NCI-H187 treated with DMSO at 0.1 percent for 48 hours (cell line): ENCODE measurements around the gene TMEM132A.
"Not testable (repeated sequence)": the region's sequence is repeated elsewhere in the genome, so short reads cannot be mapped to it uniquely, and the experiment has no call there.

Experiments used
- DNase-seq: peaks from one replicate; lab custom pipeline; 2025; lab: John Stamatoyannopoulos, UW

Gene TMEM132A

GRCh38 chr11:60905047-60905446, 19.2 kb upstream of the TMEM132A start:
- DNase-seq, result no peak

- DNase-seq, result no peak
Observed at GRCh38 chr11:60905551-60906113, 18.6 kb upstream of the TMEM132A start.

- DNase-seq, result peak; percentile 80
Observed at GRCh38 chr11:60906132-60906972, 17.9 kb upstream of the TMEM132A start, which contains the start of gene PRPF19. PRPF19 (minus strand) TSS chr11:60906585; CDS start chr11:60906382, 203 bp downstream.

DNA sequence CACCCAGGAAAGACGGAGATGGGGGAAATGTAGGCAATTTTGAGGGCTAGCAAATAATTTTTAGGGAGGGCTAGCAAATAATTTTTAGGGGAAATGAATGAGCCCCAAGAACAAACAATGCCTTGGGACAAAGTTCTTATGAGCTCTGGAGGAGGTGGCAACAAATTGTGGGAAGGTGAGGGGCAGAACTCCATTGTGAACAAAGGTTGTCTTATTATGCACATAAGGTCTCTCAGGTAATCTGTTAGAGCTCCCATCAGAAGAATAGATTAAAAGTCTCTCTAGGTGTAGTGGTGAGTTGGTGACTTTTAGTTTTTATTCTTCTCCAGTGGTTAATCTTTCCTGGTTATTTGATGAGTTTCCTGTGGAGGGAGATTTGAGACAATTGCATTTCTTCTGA, 15.5 kb upstream of the TMEM132A start:
- no peak for DNase-seq

GRCh38 chr11:60909680-60910280, 14.5 kb upstream of the TMEM132A start:
- not testable (repeated sequence) for DNase-seq

- no peak for DNase-seq
Observed at GRCh38 chr11:60910281-60910687, 14.0 kb upstream of the TMEM132A start.

- DNase-seq, result no peak
Observed at GRCh38 chr11:60910711-60911380, 13.4 kb upstream of the TMEM132A start.

GRCh38 chr11:60912223-60912850, 11.9 kb upstream of the TMEM132A start:
- no peak for DNase-seq

DNA sequence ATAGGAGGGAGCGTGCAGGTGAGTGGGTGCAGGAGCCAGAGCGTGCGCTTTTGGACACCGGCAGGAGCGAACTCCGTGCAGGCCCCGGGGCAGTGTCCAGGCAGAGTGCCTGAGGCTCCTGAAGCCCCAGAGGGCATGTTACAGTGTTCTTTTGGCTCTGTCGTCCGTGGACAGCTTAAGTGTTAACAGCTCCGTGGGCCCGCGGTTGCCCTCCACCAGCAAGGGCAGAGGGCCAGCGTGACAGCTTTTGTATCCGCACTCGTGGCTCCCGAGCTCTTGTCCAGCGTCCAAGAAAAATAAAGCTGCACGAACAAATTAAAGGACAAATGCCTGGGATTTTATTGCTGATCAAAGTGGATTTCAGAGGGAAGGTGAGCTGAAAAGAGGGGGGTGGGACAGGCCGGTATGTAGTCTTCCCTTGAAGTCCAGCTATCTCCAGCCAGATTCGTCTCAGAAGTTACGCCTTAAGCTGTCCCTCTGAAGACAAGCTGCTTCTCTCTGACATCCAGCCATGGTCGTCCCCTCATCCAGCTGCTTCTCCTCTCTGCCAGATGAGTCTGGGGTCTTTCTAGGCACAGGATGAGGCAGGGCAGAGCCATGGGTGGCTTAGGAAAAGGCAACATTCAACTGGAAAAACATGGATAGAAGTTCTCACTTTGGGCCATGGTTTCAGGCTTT, 11.3 kb upstream of the TMEM132A start:
- DNase-seq, result no peak

- DNase-seq, result peak; percentile 85
Observed at GRCh38 chr11:60913793-60914632, 10.2 kb upstream of the TMEM132A start, which contains the start of gene TMEM109. TMEM109 (plus strand) TSS chr11:60914158; CDS start chr11:60919694, 5,536 bp downstream.

DNA sequence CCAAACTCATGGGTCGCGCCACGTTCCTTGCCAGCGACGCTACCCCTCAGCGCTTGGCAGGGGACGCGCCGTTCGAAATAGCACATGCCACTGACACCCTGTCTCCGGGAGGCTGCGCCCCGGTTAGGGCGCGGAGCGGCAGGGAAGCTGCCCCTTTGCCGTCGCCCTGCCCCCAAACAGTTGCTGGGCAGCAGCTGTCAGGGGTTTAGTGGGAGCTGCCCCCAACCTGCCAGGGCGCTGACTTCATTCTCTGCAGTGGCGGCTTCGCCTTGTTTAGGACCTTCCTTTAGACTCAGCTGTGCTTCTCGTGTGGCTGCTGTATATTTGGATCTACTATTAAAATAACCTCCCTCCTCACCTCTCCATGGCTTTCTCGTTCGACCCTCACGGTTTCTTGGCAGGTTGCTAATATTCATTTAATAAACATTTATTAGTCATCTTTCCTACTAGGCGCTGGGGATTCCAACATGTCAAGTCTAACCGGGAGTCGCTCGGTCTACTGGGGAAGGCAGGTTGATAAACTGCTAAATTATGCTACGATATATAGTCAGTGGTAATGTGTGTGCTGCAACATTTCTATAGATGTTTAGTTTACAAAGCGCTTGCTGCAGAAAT, 9.5 kb upstream of the TMEM132A start:
- no peak for DNase-seq

GRCh38 chr11:60915248-60915914, 8.9 kb upstream of the TMEM132A start:
- DNase-seq, result no peak

DNA sequence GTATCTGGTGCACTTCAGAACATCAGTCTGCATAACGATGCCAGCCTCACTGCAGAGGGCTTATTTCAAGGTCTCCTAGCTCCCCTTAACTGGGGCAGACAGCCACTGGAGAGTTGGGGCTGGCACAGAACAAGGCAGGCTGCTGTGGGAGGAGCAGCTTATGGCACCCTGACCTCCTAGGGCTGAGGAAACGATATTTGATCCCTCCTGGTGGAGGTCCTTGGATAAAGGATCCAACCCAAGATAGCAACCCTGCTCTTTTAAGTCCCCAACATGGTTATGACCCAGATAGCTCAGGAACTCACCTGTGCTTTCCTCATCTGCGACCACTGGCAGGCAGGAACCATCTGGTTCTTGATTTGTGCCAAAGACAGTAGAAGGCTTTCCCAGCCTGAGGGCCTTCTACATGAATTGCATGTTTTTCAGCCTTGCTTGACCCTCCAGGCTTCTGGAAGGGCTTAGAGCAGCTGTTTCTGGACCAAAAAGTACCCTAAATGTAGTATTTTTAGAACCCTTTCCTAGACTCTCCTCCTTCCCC, 7.5 kb upstream of the TMEM132A start:
- no peak for DNase-seq

GRCh38 chr11:60917267-60917666, 7.0 kb upstream of the TMEM132A start:
- DNase-seq, result no peak

DNA sequence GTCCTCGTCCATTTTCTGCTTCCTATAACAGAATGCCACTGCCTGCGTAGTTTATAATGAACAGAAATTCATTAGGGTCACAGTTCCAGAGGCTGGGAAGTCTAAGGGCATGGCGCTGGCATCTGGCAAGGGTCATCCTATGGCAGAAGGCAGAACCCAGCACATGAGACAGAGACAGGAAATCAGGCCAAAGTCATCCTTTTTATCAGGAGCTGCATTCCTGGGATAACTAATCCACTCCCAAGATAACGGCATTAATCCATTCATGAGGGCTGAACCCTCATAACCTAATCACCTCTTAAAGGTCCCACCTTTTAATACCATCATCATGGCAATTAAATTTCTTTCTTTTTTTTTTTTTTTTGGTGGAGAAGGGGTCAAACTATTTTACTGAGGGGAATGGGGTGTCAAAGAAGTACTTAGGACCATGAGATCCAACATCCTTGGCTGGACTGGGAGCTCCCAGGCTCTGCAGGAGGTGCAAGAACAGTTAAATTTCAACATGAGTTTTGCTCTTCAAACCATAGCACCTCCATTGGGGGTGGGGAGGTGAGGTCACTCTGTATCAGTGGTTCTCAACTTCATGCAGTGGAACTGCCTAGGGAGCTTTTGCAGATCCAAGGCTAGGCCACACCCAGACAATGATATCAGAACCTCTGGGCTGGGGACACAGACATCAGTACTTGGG, 5.9 kb upstream of the TMEM132A start:
- DNase-seq, result no peak

DNA sequence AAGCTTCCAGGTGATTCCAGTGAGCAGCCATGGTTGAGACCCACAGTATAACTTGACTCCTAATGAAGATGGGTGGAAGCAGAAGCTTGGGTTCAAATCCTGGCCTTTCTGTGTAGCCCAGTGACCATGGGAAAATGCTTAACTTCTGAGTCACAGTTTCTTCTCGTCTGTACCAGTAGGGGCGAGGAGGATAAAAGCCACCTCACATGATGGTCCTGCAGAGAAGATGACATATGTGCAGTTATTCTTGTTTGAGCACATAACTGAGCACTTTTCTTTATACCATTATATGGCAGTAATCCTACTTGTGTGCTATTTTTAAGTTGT, 5.4 kb upstream of the TMEM132A start:
- no peak for DNase-seq

DNA sequence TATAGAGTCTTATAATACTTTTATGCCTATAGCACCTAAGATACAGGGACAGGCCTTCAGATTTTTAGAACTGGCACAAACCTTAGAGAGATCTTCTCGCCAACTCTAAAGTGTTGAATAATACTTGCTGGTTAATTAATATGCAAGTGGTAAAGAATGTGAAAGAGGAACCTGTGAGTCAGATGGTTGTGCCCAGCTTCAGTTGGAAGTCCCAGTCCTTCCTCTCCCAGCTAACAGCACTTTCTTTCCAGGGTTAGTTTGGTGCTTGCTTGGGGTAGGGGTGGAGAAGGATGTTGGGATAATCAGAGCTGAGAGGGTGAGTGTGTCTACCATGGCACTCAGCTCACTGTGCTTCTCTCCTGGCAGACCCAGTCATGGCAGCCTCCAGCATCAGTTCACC, 4.9 kb upstream of the TMEM132A start:
- no peak for DNase-seq

- DNase-seq, result no peak
Observed at GRCh38 chr11:60919956-60920355, 4.3 kb upstream of the TMEM132A start.

DNA sequence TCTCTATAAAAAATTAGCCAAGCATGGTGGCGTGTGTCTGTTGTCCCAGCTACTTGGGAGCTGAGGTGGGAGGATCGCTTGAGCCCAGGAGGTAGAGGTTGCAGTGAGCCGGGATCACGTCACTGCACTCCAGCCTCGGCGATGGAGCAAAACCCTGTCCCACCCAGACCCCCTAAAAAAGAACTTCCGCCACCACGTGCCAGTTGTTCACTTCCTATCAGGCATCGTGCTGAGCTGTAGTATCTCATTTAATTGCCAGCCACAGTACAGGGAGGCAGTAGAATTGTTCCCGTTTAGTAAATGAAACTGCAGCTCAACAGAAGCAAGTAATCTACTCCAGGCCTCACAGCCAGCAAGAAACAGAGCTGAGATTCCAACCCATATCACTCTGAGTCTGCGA, 3.0 kb upstream of the TMEM132A start:
- no peak for DNase-seq
